Muscle of back (tissue), 11 donors: ENCODE results near the gene HMCES. TPM values are rescaled to one million over a fixed set of nuclear protein-coding genes. Genes with fewer than 3 reads are reported as not detected.
"Not testable (repeated sequence)": the region's sequence is repeated elsewhere in the genome, so short reads cannot be mapped to it uniquely, and the experiment has no call there.

Experiments used
- DNase-seq, 3 donors: peaks; one replicate each; pipeline versions ENCODE4 v3.0.0 to v3.0.0-alpha.2; 2013
- polyA plus RNA-seq, 10 donors: library from polyadenylated mRNA; unstranded; fragments of 120-200 nt; gene quantifications; one replicate each; pipeline ENCODE4 v1.2.1, GENCODE V29; 2013; ENCODE audit not compliant: insufficient read length in 10 of 10

HMCES gene
- polyA plus RNA-seq, 10 donors = 20.5 to 28.9 (median 24.2) TPM

- DNase-seq = no peak
Measured at GRCh38 chr3:129344540-129345220, 66.0 kb downstream of the HMCES start.

- DNase-seq = no peak
Measured at GRCh38 chr3:129345281-129345680, 66.6 kb downstream of the HMCES start.

DNA sequence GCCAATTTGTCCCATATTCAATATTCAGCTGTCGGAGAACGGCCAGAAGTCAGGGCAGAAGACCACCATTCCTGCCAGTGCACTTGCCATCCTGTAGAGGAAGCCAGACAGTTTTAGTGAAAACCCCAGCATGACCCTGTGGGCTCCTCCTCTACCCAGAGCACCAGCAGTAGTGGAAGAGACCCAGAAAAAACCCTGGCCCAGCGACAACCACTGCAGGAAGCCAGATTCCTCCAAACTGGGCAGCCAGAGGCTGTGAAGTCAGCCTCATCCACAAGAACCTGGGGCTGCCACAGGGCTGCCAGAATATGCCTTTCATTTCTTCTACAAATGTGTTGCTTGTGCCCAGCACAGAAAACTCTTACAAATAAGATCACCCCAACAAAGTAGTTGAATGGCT is 67.3 kb downstream of the HMCES start:
- DNase-seq = no peak

GRCh38 chr3:129346695-129347457 is 68.2 kb downstream of the HMCES start:
- DNase-seq = no peak

DNA sequence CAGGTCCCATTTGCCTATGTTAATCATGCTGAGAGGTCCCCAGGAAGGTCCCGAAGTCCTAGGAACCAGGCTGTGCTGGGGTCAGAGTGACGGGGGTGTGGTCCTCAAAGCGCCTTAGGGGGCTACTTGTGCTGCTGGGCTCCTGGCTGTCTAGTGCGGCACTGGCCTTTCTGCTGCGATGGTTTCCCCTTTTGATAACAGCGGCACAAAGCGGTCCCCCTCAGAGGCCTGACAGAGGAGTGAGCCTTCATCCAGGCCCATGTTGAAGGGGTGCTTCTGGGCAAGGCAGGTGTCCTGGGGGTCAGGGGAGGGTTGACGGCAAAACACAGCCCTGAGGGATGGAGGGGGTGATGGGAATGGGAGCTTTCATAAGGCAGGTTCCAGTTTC is 68.8 kb downstream of the HMCES start:
- no peak for DNase-seq

DNA sequence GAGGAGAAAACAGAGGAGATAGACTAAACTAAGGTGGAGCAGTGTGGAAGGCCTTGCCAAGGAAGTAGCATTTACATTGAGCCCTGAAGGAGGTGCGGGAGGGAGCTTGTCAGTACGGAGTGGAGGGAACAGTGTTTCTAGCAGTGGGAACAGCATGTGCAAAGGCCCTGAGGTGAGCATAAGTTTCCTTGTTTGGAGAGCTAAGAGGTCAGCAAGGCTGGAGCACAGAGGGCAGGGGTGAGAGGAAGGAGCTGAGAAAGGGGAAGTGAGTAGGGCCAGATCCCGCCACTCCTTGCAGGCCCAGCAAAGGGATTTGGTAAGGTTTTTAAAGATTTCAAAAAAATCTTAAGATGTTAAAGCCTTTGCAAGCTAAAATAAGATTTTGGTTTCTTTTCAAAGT is 70.1 kb downstream of the HMCES start:
- DNase-seq = no peak

GRCh38 chr3:129349169-129349568 is 70.5 kb downstream of the HMCES start:
- DNase-seq = not testable (repeated sequence)

DNA sequence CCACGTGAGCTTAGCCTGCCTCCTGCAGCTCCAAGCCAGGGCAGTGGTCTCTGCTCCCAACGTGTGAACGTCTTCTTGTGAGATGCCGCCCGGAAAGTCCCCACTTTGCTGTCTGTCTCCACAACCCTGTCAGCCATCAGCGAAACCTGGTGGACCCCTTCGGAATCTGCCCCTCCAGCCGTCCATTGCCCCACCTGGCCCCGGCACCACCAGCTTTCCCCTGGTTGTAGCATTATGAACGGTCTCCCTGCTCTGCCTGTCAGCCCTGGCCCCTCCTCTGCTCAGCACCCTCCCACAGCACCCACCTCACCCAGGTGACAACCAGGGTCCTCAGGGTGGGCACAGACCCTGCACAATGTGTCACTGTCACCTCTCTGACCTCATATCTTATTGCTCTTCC is 71.1 kb downstream of the HMCES start:
- DNase-seq = no peak

DNA sequence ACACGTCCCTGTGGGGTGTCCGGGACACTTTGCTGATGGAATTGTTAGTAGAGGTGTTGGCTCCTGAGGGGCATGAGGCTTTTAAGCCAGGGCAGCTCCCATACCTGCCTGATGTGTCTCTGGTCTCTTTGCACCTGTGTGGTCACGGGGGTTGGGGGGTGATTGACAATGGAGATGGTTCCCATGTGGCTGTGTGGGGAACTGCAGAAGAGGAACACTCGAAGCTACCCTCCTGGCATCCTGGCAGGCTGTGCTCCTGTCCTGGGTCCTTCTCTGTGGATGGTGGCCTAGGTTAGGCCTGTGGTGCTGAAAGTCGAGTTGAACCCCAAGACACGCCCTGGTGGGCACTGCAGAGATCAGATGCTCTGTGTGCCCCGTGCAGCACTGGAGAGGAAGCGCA is 73.4 kb downstream of the HMCES start:
- DNase-seq = no peak

DNA sequence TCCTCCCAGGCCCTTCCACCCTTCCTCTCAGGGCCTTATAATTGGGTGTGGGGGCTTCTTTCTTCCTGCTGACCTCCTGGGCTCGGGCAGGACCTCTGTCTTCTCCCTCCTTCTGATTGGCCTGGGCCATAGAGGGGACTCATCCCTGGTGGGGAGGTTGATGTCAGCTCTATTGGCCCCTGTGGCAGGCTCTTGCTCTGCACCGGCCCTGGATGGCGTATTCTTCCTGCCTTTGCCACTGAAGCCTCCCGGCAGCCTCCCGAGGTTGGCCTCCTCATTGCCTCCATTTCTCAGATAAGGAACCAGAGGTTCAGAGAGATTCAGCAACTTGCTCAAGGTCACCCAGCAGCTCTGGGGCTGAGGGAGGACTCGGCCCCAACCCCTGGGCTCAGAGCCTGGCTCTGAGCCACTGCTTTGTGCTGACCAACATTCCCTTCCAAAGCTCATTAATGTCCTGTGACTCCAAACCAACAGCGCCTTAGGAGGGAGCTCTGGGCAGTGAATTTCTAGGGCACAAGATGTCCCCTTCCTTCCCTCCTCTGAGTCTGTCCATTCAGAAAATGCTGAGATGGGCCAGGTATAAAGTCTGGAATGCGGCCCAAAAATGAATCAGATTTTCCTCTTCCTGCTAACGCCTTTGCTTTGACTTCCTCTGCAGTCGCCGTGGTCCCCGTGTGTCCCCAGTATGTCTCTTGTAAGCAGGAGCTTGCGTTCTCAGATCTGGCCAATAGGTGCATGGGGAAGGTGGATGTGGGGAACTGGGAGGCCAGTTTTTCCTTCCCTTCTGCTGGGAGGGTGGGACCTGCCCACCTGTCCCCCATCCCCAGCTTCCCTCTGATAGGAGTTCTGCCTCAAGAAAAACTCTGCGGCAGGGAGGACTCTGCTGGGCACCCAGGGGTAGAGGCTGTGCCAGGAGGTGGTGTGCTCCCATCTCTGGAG is 74.2 kb downstream of the HMCES start:
- peak in 1 of 3 donors; percentile 66 for DNase-seq

DNA sequence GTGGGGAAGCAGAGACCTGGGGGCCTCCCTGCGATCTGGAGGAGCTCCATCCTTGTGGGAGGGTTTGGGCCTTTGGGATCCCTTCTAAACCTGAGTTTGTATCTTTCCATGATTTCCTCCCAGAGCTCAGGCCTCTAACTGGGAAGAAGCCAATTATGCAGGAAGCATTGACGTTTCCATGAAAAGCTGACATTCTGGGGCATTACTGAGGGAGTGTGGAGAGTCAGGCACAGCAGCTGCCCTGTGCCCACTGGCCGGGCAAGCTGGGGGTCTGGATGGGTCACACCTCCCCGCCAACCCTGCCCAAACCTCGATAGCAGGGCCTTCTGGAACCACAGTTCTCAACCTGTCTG is 74.9 kb downstream of the HMCES start:
- peak in 1 of 3 donors; percentile 40 for DNase-seq

Other genes starting within 250 kb of the HMCES start
- gene GP9, start 218.1 kb upstream of the HMCES start, polyA plus RNA-seq = under 1 TPM in 7 of 10 donors, not detected in 3; 0.24 to 0.59 (median 0.36) TPM
- 1 to 10 TPM in 9 of 10 donors, under 1 TPM in 1; 0.78 to 3.6 (median 3.1) TPM for gene RAB43, start 157.1 kb upstream of the HMCES start, polyA plus RNA-seq
- gene ISY1, start 117.8 kb upstream of the HMCES start, polyA plus RNA-seq = 10 to 100 TPM; 29.9 to 45.3 (median 36.3) TPM
- gene CNBP, start 95.0 kb upstream of the HMCES start, polyA plus RNA-seq = 100 to 1,000 TPM; 298 to 344 (median 319) TPM
- 100 to 1,000 TPM; 103 to 143 (median 112) TPM for gene COPG1, start 29.3 kb upstream of the HMCES start, polyA plus RNA-seq
- gene EFCAB12, start 149.8 kb downstream of the HMCES start, polyA plus RNA-seq = under 1 TPM; 0.07 to 0.59 (median 0.13) TPM
- gene MBD4, start 161.1 kb downstream of the HMCES start, polyA plus RNA-seq = 10 to 100 TPM; 22.6 to 30.5 (median 27.6) TPM
- gene IFT122, start 161.4 kb downstream of the HMCES start, polyA plus RNA-seq = 10 to 100 TPM; 19.7 to 45.8 (median 31.7) TPM
- under 1 TPM in 3 of 10 donors, not detected in 7; 0.04 to 0.14 (median 0.10) TPM for gene RHO, start 249.8 kb downstream of the HMCES start, polyA plus RNA-seq